Upper lobe of left lung (tissue), 6 donors: ENCODE data around the gene EVC. TPM values are rescaled to one million over a fixed set of nuclear protein-coding genes. Genes with fewer than 3 reads are reported as not detected.

Experiments
- ATAC-seq, 2 donors: fragments of 200-7000 bp; cut with Tn5 transposase; one replicate each; pipeline ENCODE4 v1.9.1; 2022; ENCODE audit warnings: mild to moderate bottlenecking in 2 of 2, moderate library complexity in 2 of 2; ENCODE audit not compliant: low FRiP score in 2 of 2
- DNase-seq, 2 donors: peaks; one replicate each; pipeline ENCODE4 v3.0.0-alpha.2; 2019 to 2020
- H3K27ac ChIP-seq, 4 donors: fragments of 200-600 bp; sonication (generic); one replicate each; pipeline ENCODE4 v1.5.1; 2016 to 2019
- H3K27me3 ChIP-seq, 4 donors: fragments of 200-600 bp; sonication (generic); one replicate each; pipeline ENCODE4 v1.5.1; 2017 to 2019
- H3K36me3 ChIP-seq, 4 donors: fragments of 200-600 bp; sonication (generic); one replicate each; pipeline ENCODE4 v1.5.1; 2016 to 2019
- H3K4me1 ChIP-seq, 4 donors: fragments of 200-600 bp; sonication (generic); one replicate each; pipeline ENCODE4 v1.5.1; 2018 to 2019
- H3K4me3 ChIP-seq, 4 donors: fragments of 200-600 bp; sonication (generic); one replicate each; pipeline ENCODE4 v1.5.1; 2017 to 2019; ENCODE audit warnings: mild to moderate bottlenecking in 2 of 4, moderate library complexity in 1 of 4
- H3K9me3 ChIP-seq, 4 donors: fragments of 200-600 bp; sonication (generic); one replicate each; pipeline ENCODE4 v1.5.1; 2018 to 2019
- EP300 ChIP-seq, 4 donors: sonication (generic); formaldehyde crosslinking; IDR thresholded peaks; one replicate each; pipeline ENCODE4 v1.5.1; 2017; ENCODE audit warnings: antibody characterized with exemption in 4 of 4, control low read depth in 2 of 4
- POLR2A ChIP-seq, 4 donors: fragments of 450-650 bp; IDR thresholded peaks; one replicate each; pipeline ENCODE4 v1.5.1; 2016 to 2017; ENCODE audit warnings: antibody characterized with exemption in 4 of 4, mild to moderate bottlenecking in 2 of 4
- POLR2AphosphoS5 ChIP-seq, 2 donors: sonication (generic); formaldehyde crosslinking; IDR thresholded peaks; one replicate each; pipeline ENCODE4 v1.5.1; 2017; ENCODE audit warnings: antibody characterized with exemption in 2 of 2
- WGBS, 2 donors: methylation state at CpG; one replicate each; pipeline ENCODE4 v1.1.5; 2017 to 2018; 5-methylcytosine and 5-hydroxymethylcytosine counted together
- total RNA-seq, 6 donors: library from RNA; depleted of rRNA in 4 of 6; stranded (reverse); fragments of >200 nt in 4 of 6; gene quantifications; one replicate each; pipeline versions ENCODE4 v1.1.0 to v1.2.1, GENCODE V29; 2016 to 2021
- TF ChIP-seq, protein P1 (sequence below), 6 experiments: fragments of 450-650 bp in 4 of 6; fragments of 200-600 bp in 2 of 6; sonication (generic) in 2 of 6; IDR thresholded peaks; one replicate each; pipeline ENCODE4 v1.5.1; 2016 to 2019; ENCODE audit warnings: antibody characterized with exemption in 6 of 6
- donor health status: DM: no; HTN: no; CAD: no; lungs with moderate emphysema.
- donor health status: DM: no; HTN: yes; CAD: no; lungs with severe emphysema.

Gene EVC
- total RNA-seq, 6 donors from 2014 or later: 25.6 to 65.1 (median 36.2) TPM

DNA sequence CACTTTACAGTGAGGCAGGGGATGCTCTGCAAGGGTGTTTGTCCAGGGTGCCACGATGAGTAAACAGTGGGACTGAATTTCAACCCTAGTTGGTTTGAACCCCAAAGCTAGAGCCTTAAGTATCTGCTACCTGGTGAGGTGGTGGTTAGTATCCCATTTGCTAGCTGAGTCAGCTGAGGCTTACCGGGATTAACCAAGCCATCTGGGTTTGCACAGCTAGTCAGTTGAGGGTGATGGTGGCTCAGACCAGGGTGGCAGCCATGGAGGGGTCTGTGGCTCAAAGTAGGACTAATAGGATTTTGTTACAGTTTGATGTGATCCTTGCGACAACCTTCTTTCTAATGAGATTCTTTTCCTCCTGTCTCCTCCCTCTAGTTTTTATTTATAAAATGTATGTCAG lies 1.9 kb downstream of the EVC start:
- Histone ChIP-seq H3K4me3 (no peak overlapping the region), H3K27me3 (peaks cover 0 to 5% (median 1%) of the 10 kb centered on the region in 4 donors), H3K9me3 (peaks cover 0 to 3% (median 0%) of the 10 kb centered on the region in 4 donors), H3K27ac (no peak overlapping the region), H3K36me3 (no peaks in the 10 kb centered on the region), H3K4me1 (peaks cover 0 to 5% (median 4%) of the 10 kb centered on the region in 4 donors)
- DNase-seq (no peak), ATAC-seq (no peak)
- whole genome bisulfite sequencing, 2 donors: 92 to 97% methylated on average over 2 to 3 of the region's 3 CpGs
- TF ChIP-seq EP300 (IDR thresholded peaks at IDR 0.05) (no peak), POLR2AphosphoS5 (IDR thresholded peaks at IDR 0.05) (no peak), POLR2A (IDR thresholded peaks at IDR 0.05) (no peak)
- TF ChIP-seq, protein P1, sequence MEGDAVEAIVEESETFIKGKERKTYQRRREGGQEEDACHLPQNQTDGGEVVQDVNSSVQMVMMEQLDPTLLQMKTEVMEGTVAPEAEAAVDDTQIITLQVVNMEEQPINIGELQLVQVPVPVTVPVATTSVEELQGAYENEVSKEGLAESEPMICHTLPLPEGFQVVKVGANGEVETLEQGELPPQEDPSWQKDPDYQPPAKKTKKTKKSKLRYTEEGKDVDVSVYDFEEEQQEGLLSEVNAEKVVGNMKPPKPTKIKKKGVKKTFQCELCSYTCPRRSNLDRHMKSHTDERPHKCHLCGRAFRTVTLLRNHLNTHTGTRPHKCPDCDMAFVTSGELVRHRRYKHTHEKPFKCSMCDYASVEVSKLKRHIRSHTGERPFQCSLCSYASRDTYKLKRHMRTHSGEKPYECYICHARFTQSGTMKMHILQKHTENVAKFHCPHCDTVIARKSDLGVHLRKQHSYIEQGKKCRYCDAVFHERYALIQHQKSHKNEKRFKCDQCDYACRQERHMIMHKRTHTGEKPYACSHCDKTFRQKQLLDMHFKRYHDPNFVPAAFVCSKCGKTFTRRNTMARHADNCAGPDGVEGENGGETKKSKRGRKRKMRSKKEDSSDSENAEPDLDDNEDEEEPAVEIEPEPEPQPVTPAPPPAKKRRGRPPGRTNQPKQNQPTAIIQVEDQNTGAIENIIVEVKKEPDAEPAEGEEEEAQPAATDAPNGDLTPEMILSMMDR (IDR thresholded peaks at IDR 0.05): no peak

DNA sequence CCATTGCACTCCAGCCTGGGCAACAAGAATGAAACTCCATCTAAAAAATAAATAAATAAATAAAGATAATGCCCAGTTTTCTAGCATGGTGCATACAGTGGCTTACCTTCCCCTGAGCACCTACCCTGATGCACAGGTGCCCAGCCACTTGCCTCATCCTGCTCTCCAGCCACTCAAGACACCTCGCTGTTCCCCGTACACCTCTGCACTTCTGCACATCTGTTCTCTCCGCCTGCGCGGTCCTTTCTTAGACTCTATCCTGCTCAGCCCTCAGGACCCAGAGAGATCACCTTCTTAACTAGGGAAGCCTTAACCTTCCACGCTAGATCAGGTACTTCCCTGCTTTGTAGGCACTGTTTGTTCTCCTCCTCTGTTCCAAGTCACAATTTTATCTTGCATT lies 2.9 kb downstream of the EVC start:
- Histone ChIP-seq H3K9me3 (peaks cover 0 to 3% (median 0%) of the 10 kb centered on the region in 4 donors), H3K4me1 (peaks cover 0 to 5% (median 4%) of the 10 kb centered on the region in 4 donors), H3K36me3 (no peaks in the 10 kb centered on the region), H3K4me3 (no peak overlapping the region), H3K27ac (no peak overlapping the region), H3K27me3 (peaks cover 0 to 5% (median 0%) of the 10 kb centered on the region in 4 donors)
- no peak for DNase-seq
- whole genome bisulfite sequencing, 2 donors: 78 to 80% methylated on average over 6 of the region's 6 CpGs
- no peak for ATAC-seq
- TF ChIP-seq EP300 (IDR thresholded peaks at IDR 0.05) (no peak), POLR2A (IDR thresholded peaks at IDR 0.05) (no peak), POLR2AphosphoS5 (IDR thresholded peaks at IDR 0.05) (no peak)
- TF ChIP-seq, protein P1 (IDR thresholded peaks at IDR 0.05): no peak

DNA sequence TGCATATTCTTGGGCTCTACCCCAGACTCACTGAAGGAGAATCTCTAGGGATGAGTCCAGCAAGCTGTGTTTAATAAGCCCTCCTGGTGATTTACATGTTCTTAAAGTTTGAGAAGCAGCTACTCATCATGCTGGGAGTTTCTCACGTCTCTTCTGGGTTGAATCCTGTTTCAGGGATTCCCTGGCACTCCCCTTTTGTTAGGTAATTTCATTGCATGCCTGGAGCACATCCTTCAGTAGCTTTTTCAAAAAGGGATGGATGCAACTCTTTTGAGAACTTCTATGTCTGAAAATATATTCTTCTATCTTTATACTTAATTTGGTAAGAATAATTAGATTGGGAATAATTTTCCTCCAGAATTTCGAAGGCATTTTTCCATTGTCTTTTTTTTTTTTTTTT lies 4.4 kb downstream of the EVC start:
- Histone ChIP-seq H3K36me3 (no peaks in the 10 kb centered on the region), H3K27ac (no peak overlapping the region), H3K27me3 (peaks cover 0 to 5% (median 0%) of the 10 kb centered on the region in 4 donors), H3K9me3 (peaks cover 0 to 3% (median 0%) of the 10 kb centered on the region in 4 donors), H3K4me1 (peaks cover 0 to 4% (median 3%) of the 10 kb centered on the region in 4 donors), H3K4me3 (no peak overlapping the region)
- TF ChIP-seq EP300 (IDR thresholded peaks at IDR 0.05): no peak
- no peak for TF ChIP-seq POLR2AphosphoS5 (IDR thresholded peaks at IDR 0.05)
- TF ChIP-seq POLR2A (IDR thresholded peaks at IDR 0.05): no peak
- TF ChIP-seq, protein P1 (IDR thresholded peaks at IDR 0.05): no peak
- 46 to 47% methylated on average over 2 of the region's 2 CpGs for WGBS, 2 donors
- DNase-seq: no peak
- ATAC-seq: no peak

DNA sequence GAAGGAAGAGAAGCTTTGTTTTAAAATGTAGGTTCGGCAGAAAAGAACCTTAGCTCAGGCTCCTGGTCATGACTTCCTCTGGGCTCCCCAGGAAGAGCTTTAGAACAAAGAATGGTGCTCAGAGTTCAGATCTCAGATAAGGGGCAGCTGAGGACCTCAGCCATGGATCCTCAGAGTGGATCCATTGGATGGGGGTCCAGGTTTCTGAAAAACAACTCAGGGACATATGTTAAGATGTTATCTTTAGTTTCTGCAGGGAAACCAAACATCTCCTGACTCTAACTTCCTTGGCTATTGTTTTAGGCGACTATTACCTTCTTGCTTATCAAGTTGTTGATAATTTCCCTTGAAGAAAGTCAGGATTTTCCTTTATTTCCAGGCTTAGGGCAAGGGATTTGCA lies 5.4 kb downstream of the EVC start:
- 56 to 74% methylated on average over 2 of the region's 2 CpGs for WGBS, 2 donors
- no peak for DNase-seq

More for the DNA sequence above, 5.4 kb downstream of the EVC start:
- peaks cover 0 to 3% (median 0%) of the 10 kb centered on the region in 4 donors for H3K9me3 ChIP-seq
- no peaks in the 10 kb centered on the region for H3K36me3 ChIP-seq
- no peak for TF ChIP-seq EP300 (IDR thresholded peaks at IDR 0.05)
- no peak for TF ChIP-seq POLR2A (IDR thresholded peaks at IDR 0.05)
- TF ChIP-seq, protein P1 (IDR thresholded peaks at IDR 0.05): no peak
- TF ChIP-seq POLR2AphosphoS5 (IDR thresholded peaks at IDR 0.05): no peak
- no peak for ATAC-seq
- H3K27ac ChIP-seq: no peak overlapping the region
- no peaks in the 10 kb centered on the region for H3K4me1 ChIP-seq
- H3K27me3 ChIP-seq: no peaks in the 10 kb centered on the region
- H3K4me3 ChIP-seq: no peak overlapping the region
